HG02870 (cell line): ENCODE measurements around the gene ENTPD2.
"Not testable (repeated sequence)": the region's sequence is repeated elsewhere in the genome, so short reads cannot be mapped to it uniquely, and the experiment has no call there.

Experiments used
- ATAC-seq: cut with Tn5 transposase; IDR thresholded peaks from one replicate; pipeline ENCODE4 v1.9.1; 2021; ENCODE audit warnings: mild to moderate bottlenecking, moderate library complexity; ENCODE audit not compliant: unreplicated experiment

Gene ENTPD2

DNA sequence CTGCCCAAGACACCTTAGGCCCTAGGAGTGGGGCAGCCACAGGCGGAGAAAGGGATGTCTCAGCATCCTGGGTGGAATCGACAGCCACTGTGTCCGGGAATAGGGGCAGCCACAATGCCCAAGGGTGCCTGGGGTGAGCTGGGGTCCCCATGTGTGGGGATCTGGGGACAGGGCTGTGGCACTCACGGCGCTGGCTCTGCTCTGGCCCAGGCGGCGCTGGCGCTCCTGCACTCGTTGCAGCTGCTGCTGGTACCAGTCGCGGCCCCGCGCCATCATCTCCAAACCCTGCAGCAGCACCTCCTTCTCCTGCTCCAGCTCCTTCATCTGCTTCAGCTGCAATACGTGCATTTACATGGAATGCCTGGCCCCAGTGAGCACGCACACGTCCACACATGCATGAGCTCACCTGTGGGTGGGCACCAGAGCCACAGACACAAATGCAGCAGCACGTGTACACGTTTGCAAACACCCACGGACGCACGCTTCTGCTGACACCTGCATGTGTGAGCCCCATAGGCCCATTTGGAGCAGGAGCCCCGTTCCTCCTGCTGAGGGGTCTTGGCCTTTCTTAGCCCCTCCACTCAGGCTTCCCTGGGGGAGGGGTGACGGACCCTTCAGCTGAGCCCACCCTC is 11.6 kb upstream of the ENTPD2 start:
- ATAC-seq = no peak

- no peak for ATAC-seq
These were observed 11.0 kb upstream of the ENTPD2 start for GRCh38 chr9:137064880-137065164.

DNA sequence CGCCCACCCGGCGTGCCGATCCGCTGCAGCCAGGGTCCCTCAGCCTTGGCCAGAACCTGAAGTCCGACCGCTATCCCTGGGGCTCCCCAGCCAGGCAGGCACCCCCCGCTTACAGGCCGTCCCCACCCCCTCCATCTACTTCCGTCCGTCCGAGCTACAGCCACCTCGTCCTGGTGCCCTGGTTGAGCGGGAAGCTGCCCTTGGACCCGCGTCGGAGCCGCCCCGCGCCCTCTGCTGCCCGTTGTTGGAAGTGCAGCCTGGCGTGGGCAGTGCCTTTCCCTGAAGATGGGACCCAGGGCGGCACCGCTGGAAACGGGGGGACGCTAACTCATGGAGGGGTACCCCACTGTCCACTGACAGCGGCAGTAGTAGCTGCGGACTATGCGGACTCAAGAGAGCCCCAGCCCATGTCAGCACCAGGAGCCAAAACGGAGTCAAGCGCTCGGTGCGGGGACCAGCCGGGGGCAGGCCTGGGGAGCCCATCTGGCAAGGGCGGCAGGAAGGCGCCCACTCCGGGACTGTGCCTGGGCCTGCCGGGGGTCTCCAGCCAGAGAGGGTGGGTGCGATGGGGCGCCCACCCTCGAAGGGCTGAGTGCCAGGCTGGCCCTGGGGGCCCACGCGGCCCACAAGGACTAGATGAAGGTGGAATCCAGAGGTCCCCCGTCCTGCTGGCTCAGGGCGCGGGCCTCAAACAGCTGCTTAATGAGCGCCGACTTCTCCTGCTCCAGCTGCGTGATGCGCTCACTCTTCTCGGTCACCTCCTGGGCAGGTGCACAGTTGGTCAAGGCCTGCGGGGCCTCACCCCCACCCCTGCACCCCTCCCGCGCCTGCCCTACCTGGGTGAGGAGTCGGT is 10.4 kb upstream of the ENTPD2 start:
- no peak for ATAC-seq

GRCh38 chr9:137063311-137064026 is 9.6 kb upstream of the ENTPD2 start:
- ATAC-seq = no peak

GRCh38 chr9:137062798-137063197 is 8.9 kb upstream of the ENTPD2 start:
- not testable (repeated sequence) for ATAC-seq

- no peak for ATAC-seq
These were observed 8.5 kb upstream of the ENTPD2 start for GRCh38 chr9:137062384-137062783.

DNA sequence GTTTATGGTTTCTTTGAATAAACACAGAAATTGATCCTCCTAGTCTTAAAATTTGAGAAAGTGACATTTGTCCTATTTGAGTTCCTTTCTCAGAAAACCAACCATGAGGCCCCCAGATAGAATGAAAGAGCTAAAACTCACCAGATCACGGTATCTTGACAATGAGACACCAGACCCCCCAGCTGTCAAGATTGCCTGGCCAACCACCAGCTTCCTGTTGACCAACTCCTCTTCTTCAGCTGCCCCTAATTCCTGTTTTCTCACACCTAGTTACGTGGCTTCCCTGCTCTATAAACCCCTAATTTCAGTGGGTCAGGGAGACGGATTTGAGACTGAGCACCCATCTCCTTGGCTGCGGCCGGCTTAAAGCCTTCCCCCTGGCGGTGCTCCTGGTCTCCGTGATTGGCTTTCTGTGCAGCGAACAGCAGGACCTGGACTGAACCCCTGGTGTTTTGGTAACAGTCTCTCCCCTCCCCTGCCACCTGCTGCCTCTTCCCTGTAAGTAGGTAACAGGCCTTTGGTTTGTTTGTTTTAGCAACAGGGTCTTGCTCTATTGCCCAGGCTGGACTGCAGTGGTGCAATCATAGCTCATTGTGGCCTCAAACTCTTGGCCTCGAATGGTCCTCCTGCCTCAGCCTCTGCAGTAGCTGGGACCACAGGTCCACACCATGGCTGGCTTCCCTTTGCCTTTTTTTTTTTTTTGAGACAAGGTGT is 4.8 kb upstream of the ENTPD2 start:
- ATAC-seq = no peak

GRCh38 chr9:137057545-137057944 is 3.7 kb upstream of the ENTPD2 start:
- ATAC-seq = no peak

DNA sequence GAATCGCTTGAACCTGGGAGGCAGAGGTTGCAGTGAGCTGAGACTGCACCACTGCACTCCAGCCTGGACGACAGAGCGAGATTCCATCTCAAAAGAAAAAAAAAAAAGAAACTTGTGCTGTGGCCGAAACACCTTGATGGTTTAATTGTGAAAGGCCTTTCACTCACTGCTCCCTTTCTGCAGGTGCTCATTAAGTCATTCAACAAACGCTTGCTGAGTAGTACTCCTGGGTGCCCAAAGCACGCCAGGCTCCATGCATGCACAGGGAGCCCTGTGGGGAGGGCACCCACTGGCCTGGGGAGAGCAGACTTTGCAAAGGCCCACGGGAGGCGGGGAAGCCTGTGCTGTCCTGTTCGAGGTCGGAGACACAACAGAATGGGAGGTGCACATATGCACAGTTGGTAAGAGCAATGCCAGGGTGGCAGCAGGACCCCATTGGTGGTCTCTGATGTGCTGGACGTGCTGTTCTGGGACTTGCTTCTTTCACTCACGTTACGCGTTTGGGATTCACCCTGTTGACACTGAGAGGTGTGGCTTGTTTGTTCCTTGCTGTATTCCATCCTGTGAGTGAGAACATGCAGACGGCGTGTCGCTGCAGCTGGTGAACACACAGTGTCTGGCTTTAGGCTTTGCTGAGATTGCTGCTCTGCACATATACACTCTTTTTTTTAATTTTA is 3.0 kb upstream of the ENTPD2 start:
- ATAC-seq = no peak

GRCh38 chr9:137055385-137056364 is 1.8 kb upstream of the ENTPD2 start:
- ATAC-seq = no peak

- no peak for ATAC-seq
These were observed 1.1 kb upstream of the ENTPD2 start for GRCh38 chr9:137054932-137055384.

GRCh38 chr9:137052998-137053943 is 590 bp downstream of the ENTPD2 start:
- ATAC-seq = no peak

DNA sequence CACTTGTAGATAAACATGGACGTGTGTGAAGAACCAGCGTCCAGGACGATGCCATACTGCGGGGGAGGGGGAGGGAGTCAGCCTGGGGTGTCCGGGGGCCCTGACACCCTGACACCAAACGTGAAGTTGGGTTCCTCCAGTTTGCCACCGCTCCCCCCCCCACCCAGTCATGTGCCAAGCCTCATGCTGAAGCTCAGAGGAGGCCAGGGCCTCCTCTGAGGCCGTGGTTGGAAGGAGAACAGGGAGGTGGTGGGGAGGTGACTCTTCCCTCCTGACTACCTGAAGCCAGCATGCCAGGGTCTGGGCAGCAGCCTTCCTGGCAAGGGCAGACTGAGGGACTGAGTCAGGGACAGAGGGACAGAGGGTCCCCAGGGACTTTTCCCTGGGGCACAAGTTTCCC is 1.6 kb downstream of the ENTPD2 start:
- ATAC-seq = no peak

DNA sequence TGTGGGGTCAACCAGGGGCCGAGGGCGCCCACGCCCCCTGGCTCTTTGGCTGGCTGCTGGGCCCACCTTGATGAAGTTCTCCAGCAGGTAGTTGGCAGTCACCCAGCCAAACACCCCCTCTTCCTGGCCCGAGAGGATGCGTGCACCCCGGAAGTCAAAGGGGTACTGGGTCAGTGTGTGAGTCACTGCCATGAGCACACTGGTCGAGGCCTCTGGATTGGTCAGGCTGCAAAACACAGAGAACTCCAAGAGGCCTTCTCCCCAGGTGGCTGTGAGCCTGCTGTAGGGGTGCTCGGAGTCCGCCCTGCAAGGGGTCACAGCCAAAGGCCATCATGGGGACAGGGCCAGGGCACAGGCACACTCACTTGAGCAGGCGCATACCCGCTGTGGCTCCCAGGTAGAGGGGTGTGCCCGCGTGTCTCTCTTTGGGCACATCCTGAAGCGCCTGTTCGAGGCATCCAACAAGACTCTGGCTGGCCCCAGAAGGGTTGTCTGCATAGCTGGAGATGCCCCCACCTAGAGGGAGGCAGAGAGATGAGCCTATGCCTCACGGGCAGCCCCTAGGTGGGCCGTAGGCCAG is 2.6 kb downstream of the ENTPD2 start:
- ATAC-seq = no peak

DNA sequence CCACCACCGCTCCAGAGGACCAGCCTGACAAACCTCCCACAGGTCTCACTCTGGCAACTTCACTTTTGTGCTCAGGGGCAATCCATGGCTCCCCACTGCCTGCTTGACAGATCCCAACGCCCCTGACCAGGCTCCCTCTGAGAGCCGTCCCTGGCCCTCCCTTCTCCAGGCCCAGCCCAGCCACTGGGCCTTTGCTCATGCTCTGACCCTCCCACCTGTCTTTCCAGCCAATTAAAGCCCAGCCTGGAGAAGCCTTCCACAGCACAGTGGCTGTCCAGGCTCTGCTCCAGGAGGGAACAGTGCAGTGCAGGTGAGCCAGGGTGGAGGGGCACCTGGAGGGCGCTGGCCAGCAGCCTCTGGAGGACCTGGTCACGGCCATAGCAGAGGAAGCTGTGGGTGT is 3.3 kb downstream of the ENTPD2 start:
- no peak for ATAC-seq

DNA sequence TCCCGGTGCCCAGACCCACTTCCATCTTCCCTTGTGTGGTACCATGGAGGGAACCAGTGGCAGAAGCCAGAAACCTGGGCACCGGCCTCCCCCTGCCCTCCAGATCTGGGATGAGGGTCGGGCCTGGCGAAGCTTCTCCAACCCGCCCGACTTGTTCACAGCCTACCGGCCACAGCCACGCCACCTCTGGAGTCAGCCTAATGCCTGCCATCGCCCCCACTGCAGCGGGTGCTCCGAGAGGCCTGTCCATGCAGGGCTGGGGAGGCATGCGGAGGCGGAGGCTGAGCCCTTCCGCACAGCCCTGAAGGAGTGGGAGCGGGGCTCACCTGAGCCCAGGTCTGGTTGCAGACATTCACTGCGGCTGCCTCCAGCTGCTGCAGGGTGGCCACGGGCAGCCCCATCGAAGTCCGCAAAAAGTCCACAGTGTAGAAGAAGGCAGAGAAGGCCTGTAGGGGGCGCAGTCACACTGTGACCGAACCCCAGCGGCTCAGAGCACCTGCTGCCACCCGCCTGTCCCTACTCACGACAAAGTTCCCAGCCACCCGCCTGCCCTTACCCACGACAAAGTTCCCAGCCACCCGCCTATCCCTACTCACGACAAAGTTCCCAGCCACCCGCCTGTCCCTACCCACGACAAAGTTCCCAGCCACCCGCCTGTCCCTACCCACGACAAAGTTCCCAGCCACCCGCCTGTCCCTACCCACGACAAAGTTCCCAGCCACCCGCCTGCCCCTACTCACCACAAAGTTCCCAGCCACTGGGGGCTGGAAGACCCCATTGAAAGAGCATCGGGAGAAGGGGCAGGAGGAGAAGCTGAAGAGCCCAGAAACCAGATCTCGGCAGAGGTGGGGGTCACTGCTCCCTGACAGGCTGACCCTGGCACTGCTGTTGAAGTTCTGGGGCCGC is 4.1 kb downstream of the ENTPD2 start:
- no peak for ATAC-seq
